ENCODE measurements around the gene MUC2.

MUC2 gene

DNA sequence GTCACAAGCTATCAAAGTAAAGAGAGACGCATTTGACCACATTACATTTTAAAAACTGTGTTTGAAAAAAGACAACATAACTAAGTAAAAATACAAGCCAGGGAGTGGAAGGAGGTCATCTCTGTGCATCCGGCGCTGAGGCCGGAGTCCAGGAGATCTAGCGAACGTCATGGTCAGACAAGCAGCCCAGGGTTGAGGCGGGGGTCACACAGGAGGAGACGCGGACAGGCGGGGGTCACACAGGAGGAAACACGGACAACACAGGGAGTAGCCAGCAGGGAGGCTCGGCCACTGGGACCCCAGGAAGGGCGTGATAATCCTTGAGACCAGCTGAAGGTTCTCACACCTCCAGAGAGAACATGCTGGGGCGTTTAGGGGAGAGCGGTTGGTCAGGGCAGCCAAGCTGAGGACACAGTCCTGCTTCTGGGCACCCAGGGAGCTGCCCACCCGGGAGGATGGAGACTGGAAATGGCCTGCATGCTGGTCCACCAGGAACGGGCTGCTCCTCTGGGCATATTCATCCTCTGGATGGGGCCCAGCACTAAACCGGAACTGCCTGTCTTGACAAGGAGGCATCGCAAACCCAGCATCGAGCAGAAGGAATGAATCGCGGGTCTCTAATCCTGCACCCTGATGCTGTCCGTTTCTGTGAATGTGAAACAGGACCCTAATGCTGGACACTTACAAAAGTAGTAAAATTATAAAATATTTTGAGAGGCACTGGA lies 42.2 kb downstream of the MUC2 start:
- DNase-seq (ENCODE audit: low read depth), result no peak
- H3K4me3 ChIP-seq (ENCODE audit: low read depth, low read length), result no peak overlapping the region
- TF ChIP-seq, protein P1, sequence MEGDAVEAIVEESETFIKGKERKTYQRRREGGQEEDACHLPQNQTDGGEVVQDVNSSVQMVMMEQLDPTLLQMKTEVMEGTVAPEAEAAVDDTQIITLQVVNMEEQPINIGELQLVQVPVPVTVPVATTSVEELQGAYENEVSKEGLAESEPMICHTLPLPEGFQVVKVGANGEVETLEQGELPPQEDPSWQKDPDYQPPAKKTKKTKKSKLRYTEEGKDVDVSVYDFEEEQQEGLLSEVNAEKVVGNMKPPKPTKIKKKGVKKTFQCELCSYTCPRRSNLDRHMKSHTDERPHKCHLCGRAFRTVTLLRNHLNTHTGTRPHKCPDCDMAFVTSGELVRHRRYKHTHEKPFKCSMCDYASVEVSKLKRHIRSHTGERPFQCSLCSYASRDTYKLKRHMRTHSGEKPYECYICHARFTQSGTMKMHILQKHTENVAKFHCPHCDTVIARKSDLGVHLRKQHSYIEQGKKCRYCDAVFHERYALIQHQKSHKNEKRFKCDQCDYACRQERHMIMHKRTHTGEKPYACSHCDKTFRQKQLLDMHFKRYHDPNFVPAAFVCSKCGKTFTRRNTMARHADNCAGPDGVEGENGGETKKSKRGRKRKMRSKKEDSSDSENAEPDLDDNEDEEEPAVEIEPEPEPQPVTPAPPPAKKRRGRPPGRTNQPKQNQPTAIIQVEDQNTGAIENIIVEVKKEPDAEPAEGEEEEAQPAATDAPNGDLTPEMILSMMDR (conservative IDR thresholded peaks at IDR 0.05; ENCODE audit: low read depth, low read length), result no peak

DNA sequence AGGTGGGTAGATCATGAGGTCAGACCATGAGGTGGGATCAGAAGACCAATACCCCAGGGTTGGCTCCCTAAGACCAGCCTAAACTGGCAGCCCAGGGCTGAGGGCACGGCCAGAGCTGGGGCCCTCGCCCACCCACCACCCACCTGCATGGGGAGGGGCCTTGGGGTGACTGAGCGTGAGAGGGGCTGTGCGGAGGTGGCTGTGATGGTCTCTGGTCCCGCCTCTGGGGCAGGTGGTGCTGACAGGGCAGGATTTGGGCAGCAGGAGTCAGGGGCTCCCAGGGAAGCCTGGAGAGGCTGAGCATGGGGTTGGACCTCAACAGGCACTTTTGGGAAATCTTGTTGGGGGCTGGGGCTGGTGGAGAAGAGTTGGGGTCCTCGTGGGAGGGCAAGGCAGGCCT lies 43.3 kb downstream of the MUC2 start:
- no peak overlapping the region for H3K4me3 ChIP-seq (ENCODE audit: low read depth, low read length)
- TF ChIP-seq, protein P1 (conservative IDR thresholded peaks at IDR 0.05; ENCODE audit: low read depth, low read length), result no peak
- no peak for DNase-seq (ENCODE audit: low read depth)

DNA sequence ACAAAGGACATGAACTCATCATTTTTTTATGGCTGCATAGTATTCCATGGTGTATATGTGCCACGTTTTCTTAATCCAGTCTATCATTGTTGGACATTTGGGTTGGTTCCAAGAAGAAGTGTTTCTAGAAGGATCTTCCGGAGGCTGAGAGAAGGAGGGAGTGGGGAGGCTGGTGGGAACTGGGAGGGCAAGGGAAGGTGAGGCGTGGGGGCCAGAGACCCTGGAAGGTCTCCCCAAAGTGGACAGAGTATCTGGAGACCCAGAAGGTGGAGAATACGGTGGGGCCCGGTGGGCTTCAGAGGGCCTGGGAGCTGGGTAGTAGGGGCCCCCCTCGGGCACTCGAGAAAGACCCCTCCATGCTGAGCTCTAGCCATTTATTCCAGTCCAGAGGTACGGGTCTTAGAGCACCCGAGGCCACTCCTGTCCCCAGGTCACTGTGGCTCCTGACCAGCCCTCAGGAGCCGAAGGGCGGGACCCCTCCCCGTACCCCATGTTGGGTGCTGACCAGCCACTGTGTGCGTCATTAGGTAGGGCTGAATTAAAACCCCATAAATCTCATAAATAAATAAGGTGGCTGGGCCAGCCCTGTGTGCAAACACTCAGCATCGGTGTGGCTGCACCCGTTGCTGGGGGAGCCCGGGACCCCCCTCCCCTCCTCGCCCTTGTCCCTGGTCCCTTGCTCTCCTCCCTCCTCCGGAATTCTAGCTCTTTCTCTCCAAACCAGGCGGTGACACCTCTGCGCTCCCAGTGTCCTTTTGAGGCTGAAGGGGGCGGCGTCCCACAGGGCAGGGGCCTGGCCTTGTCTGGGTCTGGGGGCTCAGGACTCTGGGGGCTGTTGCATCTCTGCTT lies 44.3 kb downstream of the MUC2 start:
- DNase-seq (ENCODE audit: low read depth), result no peak

GRCh38 chr11:1119604-1120146 lies 45.0 kb downstream of the MUC2 start:
- H3K4me3 ChIP-seq (ENCODE audit: low read depth, low read length), result no peak overlapping the region
- TF ChIP-seq, protein P1 (conservative IDR thresholded peaks at IDR 0.05; ENCODE audit: low read depth, low read length), result no peak
- no peak for DNase-seq (ENCODE audit: low read depth)

More for the DNA sequence above, 44.3 kb downstream of the MUC2 start:
- TF ChIP-seq, protein P1 (conservative IDR thresholded peaks at IDR 0.05; ENCODE audit: low read depth, low read length), result no peak
- no peak overlapping the region for H3K4me3 ChIP-seq (ENCODE audit: low read depth, low read length)

DNA sequence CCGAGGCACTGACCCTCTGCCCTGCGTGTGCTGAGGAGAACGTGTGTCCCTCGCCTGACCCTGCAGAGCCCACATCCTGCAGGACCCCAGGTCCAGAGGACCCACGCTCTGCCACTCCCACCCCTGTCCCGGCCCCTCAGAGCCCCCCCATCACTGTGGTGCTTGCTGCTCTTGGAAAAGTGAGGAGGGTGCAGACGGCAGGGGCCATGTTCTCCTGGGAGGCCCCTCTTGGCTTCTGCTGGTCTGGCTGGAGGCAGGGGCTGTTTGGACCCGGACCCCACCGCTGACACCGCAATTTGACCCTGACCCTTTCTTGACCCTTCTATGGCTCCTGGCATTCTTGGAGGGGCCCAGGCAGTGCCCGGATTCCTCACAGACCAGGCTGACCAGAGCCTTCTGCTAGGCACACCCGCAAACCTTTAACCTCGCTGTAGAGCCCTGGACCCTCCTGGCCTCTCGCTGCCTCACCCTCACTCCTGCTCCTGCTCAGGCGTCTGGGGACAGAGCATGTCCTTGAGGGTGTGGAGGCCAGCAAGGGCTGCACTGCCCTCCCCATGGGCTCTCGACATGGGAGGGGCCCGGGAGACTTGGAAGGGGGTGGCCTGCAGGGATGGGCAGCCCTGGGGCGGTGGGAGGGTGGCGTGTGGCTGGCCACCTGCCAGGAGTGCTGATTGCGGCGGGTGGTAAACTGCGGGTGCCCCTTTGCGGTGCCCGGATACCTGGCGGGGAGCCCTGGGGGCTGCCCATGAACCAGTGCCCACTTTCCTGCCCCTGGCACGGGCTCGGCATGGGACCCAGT lies 46.1 kb downstream of the MUC2 start:
- no peak overlapping the region for H3K4me3 ChIP-seq (ENCODE audit: low read depth, low read length)
- TF ChIP-seq, protein P1 (conservative IDR thresholded peaks at IDR 0.05; ENCODE audit: low read depth, low read length), result no peak
- no peak for DNase-seq (ENCODE audit: low read depth)

- H3K4me3 ChIP-seq (ENCODE audit: low read depth, low read length), result no peak overlapping the region
- TF ChIP-seq, protein P1 (conservative IDR thresholded peaks at IDR 0.05; ENCODE audit: low read depth, low read length), result no peak
- no peak for DNase-seq (ENCODE audit: low read depth)
Observed at GRCh38 chr11:1121331-1121812, 46.7 kb downstream of the MUC2 start.
